C4-2B (cell line): ENCODE results near the gene SEPTIN11.

ENCODE experiments used
- CTCF ChIP-seq: fragments of 450-650 bp; conservative IDR thresholded peaks from 2 replicates; pipeline ENCODE4 v1.5.1; 2017; ENCODE audit warnings: mild to moderate bottlenecking
- ZFX ChIP-seq: fragments of 450-650 bp; IDR thresholded peaks from 2 replicates; pipeline ENCODE4 v1.6.1; 2017

GRCh38 chr4:76931576-76932276 is 17.8 kb upstream of the SEPTIN11 start:
- no peak for TF ChIP-seq CTCF
- no peak for TF ChIP-seq ZFX
